ENCODE measurements around the gene AMMECR1.

- TF ChIP-seq, protein P1, sequence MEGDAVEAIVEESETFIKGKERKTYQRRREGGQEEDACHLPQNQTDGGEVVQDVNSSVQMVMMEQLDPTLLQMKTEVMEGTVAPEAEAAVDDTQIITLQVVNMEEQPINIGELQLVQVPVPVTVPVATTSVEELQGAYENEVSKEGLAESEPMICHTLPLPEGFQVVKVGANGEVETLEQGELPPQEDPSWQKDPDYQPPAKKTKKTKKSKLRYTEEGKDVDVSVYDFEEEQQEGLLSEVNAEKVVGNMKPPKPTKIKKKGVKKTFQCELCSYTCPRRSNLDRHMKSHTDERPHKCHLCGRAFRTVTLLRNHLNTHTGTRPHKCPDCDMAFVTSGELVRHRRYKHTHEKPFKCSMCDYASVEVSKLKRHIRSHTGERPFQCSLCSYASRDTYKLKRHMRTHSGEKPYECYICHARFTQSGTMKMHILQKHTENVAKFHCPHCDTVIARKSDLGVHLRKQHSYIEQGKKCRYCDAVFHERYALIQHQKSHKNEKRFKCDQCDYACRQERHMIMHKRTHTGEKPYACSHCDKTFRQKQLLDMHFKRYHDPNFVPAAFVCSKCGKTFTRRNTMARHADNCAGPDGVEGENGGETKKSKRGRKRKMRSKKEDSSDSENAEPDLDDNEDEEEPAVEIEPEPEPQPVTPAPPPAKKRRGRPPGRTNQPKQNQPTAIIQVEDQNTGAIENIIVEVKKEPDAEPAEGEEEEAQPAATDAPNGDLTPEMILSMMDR (IDR thresholded peaks at IDR 0.05): no peak
- TF ChIP-seq POLR2AphosphoS5 (IDR thresholded peaks at IDR 0.05) (no peak), EP300 (IDR thresholded peaks at IDR 0.05) (no peak)
Observed at GRCh38 chrX:110211340-110211739, 106.5 kb downstream of the AMMECR1 start.

All from upper lobe of left lung (tissue), 4 donors.